NCI-H187 (cell line): Measurements from ENCODE around the gene SHC2.
"Not testable (repeated sequence)": the region's sequence is repeated elsewhere in the genome, so short reads cannot be mapped to it uniquely, and the experiment has no call there.

ENCODE experiments used
- DNase-seq, 2 experiments: peaks; one replicate each; lab custom pipeline; 2025; lab: John Stamatoyannopoulos, UW

SHC2 gene

DNA sequence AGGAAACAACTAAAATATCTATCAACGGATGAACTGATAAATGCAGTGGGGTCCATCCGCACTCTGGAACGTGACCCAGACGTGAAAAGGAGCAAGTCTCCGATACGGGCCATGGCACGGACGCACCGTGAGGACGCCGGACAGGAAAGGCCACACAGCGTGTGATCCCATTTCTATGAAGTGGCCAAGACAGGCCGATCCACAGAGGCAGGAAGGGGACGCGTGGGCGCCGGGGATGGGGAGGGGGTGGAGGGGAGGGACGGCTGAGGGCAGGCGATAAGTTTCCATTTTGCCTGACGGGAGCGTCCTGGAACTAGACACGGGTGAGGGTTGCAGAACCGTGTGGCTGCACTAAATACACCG, 13.8 kb downstream of the SHC2 start:
- DNase-seq, result no peak

DNA sequence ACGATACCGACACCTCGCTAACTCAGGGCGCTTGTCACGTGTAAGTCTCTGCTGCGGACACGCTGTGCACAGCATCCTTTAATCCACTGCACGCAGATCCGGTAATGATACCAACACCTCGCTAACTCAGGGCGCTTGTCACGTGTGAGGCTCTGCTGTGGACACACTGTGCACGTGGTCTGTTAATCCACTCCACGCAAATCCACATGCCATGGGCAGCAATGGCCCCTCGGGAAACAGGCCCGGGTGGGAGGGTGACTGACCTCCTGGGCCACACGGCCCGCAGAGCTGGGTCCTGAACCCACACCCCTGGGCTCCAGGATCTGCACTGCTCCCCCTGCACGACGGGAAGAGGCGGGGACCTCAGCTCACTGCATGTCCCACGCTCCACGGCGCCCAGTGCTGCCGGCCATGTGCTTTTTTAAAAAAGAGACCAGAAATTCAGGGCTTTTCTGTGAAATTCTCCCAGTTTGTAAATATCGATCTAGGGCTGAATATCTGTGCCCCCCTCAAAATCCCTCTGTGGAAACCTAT, 16.1 kb downstream of the SHC2 start:
- DNase-seq, result no peak

DNA sequence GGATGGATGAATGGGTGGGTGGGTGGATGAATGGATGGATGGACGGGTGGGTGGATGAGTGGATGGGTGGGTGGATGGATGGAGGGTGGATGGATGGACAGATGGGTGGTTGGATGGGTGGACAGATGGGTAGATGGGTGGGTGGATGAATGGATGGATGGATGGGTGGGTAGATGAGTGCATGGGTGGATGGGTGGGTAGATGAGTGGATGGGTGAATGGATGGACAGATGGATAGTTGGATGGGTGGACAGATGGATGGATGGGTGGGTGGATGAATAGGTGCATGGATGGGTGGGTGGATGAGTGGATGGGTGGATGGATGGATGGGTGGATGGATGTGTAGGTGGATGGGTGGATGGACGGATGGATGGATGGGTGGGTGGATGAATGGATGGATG, 17.8 kb downstream of the SHC2 start:
- DNase-seq, result no peak

DNA sequence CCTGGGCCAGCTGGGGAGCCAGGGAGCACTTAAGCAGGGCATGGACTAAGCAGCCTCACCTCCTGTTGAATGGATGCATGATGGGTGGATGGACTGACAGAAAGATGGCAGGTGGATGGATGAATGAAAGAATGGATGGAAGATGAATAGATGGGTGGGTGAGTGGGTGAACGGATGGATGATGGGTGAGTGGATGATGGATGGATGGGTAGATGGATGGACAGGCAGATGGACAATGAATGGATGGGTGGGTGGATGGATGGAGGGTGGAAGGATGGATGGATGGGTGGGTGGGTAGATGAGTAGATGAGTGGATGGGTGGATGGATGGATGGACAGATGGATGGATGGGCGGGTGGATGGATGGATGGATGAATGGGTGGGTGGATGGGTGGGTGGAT, 18.7 kb downstream of the SHC2 start:
- no peak for DNase-seq

DNA sequence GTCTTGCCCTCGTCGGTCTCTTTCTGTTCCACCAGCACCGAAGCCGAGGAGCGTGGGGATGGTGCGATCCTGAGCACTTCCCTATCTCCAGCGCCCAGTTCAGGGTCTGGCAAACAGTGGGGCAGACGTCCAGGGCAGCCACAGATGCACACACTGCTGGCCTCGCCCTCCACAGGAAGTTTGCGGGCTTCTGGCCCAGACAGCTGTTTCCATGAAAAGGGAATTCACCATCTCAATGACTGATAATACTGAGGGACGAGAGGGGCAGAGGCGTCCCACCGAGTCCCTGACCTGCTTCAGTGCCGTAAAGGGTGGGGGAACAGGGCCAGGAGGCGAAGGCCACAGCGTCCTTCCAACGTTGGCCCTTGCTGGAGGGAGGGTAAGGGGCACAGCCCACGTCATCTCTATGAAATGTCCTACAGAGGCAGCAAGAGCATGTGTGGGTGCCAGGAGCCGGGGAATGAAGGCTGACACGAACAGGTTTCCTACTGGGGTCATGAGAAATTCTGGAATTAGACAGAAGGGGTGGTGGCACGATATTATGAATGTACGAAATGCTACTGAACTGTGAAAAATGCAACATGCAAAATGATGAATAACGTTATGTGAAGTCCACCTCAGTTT, 19.5 kb downstream of the SHC2 start:
- no peak for DNase-seq

DNA sequence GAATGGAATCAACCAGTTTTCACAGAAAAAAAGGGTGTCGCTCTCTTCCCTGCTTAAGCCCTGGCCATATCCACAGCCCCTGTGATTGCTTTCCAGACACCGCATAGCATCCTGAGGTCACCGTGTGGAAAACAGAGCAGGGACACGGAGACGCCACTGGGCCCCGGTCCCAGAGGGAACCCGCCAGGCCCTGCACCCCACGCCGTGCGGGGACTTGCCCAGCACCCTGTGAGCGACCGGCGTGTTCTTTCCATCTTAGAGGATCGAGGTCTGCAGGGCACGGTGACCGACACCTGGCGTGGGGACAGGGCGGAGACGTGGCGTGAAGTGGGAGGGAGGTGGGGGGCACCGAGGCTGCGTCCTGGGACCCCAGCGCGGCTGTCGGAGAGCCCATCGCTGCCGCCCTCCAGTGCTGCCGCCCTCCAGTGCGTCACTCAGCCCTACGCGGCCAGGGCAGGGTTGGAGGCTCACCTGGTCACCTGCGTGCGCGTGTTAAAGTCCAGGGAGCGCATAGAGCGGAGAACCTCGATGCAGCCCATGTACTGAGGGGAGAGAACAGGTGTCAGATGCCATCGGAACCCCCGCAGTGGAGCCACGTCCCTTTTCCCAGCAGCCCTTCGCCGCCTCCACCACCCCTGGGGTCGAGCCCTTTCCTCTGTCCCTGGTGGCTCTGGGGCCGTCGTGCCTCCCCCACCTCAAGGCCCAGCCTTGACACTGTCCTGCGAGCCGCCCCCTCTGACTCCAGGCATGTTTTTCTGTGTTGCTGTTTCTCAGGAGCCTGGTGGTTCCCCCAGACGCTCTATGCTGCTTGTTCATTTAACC, 20.2 kb downstream of the SHC2 start:
- DNase-seq, result no peak

DNA sequence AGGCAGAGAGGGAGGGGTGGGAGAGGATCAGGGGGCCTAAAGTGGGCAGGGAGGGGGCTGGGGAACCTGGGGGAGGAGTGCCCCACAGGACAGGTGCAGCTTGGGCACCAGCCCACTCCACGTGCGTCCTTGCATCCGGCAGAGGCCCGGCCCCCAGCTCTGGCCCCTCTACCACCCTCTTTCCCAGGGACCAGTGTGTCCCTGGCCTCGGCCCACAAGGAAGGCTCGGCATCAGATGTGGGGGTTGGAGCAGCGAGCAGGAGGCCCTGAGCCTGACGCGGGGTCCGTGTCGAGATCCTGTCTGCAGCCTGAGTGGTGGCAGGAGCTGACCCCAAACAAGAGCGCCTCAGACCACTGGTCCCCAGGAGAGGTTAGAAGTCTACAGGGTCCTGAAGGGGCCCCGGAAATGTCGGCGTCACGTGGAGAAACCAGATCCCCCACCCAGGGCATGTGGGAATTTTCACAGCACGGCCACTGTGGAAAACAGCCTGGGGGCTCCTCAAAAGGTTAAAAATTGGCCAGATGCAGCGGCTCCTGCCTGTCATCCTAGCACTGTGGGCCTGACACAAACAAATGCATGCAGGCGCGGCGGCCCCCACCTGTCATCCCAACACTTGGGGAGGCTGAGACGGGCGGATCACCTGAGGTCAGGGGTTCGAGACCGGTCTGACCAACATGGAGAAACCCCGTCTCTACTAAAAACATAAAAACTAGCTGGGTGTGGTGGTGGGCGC, 21.5 kb downstream of the SHC2 start:
- no peak for DNase-seq

DNA sequence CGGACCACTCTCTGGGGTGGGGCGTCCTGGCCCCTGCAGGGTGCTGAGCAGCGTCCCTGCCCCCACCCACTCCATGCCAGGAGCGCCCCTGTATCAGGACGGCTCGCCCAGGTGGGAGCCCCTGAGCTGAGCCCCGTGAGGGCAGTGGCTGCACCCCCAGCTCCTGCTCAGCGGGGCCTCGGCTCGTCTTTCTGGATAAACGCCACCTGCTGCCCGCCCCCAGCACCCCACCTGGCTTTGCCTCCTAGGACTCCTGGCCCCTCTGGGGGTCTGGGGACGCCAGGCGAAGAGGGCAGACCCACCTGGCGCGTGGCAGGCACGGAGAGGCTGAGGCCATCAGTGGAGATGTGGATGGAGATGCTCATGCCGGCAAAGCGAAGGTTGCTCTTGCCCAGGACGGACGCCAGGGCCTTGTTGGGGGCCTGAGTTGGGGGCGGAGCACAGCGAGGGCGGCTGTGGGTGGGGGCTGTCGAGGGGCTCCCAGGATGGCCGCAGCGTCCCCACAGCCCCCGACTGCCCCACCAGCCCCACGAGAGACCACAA, 22.3 kb downstream of the SHC2 start:
- no peak for DNase-seq

DNA sequence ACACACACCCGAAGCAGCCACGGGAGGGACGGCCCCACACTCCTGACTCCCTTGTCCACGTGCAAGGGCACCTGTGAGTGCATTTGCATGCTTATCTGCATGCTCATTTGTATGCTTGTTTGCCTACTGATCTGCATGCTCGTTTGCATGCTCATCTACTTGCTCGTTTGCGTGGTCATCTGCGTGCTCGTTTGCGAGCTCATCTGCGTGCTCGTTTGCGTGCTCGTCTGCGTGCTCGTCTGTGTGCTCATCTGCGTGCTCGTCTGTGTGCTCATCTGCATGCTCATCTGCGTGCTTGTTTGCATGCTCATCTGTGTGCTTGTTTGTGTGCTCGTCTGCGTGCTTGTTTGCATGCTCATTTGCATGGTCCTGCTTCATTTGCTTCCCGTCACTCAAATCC, 23.8 kb downstream of the SHC2 start:
- DNase-seq, result no peak

DNA sequence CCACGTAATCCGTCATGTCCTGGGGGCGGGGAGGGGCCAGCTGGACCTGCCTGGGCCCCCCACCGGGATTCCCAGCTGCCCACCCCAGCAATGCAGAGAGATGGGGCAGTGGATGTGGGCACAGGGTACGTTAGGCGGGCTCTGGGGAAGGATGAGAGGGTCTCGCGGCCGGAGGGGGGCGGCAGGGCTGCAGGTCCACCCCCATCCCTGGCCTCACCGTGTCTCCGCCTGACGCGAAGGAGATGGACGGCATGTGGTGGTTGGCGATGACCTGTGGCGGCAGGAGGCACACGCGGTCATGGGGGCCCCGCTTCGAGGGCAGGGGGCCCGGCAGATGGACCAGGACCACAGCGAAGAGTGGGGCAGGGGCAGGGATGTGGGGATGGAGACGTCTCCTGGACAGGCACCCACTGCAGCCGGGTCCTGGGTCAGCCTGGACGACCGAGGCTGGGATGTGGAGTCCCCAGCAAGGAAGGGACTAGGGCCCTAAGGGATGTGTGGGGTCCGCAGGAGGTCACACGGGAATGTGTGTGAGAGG, 24.4 kb downstream of the SHC2 start:
- no peak for DNase-seq

DNA sequence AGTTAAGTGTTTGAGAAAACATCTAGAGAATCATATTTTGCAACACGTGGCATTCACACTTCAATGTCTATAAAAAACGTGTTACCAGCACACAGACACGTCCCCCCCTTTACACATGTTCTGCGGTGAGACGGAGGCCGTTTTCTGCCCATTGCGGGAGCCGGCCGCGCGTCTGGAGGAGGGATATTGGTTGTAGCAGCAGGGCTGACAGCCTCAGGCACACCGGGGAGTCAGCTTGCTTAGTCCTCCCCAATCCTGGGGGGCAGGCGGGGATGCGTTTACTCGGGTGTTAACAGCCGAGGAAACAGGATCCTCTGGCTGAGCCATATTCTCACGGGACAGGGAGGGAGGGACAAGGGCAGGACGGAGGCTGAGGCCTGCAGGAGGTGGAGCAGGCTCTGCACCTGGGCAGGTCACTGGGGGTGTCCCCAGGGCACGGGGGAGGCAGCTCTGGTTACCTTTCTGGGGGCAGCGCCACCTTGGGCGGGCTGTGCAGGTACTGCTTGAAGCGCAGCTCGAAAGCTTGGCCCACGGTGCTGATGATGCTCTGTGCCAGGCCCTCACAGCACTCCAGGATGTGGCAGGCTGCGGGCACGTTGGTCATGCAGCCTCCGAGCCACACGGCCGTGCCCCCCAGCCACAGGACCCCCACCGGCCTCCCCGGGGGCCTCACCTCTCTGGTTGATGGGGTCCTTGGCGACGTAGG, 25.0 kb downstream of the SHC2 start:
- no peak for DNase-seq

DNA sequence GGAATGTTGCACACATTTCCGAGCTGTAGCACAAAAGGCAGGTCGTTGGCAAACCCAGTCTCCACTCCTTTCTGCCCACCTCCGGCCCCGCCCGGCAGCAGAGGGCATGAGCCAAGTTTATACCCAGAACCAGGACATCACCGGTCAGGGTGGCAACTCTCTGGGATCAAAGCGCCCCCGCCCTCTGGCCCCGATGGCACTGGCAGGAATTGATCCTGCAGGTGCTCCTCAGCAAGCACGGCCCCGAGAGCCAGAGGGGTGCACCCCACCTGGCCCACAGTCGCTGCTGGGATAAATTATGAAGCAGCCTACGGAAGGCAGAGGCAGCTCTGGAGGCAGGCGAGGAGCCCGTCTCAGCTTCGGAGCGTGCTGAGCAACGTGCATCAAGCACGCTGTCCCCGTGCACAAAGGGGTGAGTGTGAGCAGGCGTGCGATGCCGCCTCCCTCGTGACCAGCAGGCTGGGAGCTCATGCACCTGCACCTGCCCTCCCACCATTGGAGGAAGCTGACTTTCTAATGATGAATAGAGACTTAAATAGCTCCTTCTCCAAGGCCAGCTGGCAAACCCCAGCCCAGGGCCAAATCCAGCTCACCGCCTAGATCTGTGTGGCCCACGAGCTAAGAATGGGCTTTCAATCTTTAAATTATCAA, 25.7 kb downstream of the SHC2 start:
- DNase-seq, result no peak

DNA sequence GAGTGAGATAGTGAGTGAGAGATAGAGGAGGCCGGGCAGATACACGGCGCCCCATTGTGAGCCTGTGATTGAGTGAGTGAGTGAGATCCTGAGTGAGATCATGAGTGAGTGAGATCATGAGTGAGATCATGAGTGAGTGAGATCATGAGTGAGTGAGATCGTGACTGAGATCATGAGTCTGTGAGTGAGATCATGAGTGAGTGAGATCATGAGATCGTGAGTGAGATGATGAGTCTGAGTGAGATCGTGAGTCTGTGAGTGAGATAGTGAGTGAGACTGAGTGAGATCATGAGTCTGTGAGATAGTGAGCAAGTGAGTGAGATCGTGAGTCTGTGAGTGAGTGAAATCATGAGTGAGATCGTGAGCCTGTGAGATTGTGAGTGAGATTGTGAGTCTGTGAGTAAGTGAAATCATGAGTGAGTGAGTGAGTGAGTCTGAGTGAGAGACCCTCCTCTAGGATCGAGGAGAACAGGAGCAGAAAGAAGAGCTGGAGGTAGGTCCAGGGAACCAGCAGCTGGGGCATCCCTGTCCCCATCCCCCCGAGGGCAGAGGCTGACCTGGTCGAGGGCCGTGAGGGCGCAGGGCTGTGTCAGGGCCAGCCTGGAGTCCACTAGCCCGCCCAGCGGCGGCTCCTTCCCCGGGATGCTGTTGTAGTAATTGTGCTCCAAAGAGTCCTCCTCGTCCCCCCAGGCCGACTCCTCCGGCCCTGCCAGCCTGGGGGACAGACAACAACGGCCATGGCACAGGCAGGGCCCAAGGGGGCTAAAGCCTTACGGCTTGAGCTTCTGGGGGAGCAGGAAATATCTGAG, 26.5 kb downstream of the SHC2 start:
- DNase-seq, result no peak

DNA sequence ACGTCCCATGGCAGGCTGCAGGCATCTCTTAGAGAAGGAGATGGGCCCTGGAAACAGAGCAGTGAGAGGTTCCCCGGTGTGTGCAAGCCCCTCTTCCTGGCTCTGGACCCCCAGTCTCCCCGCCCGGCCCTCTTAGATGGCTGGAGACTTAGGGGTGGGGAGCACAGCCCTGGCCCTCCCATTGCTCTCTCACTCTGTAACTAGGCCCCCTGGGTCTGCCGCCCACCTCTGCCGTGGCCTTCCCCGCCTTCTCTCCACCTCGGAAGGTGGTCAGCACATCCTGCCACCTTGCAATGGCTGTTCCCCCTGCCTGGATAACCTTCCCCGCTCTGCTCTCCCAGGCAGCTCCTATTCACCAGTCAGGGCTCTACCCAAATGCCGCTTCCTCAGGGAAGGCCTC, 30.1 kb downstream of the SHC2 start:
- DNase-seq, result no peak

DNA sequence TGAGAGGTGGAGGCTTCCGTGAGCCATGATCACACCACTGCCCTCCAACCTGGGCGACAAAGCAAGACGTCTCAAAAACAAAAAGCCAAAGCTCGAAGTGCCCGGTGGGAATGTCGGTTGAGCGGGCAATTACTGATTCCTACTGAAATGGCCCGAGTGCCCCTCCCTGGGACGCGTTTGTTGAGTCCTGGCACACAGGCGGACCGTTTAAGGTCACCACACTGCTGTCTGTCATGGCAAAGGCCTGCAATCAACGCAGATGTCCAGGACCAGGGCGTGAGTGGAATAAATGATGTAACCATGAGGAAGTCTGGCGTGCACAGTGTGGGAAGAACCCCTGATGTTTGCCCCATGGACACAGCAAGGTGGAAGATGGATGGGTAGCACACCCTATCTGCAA, 32.7 kb downstream of the SHC2 start:
- no peak for DNase-seq

DNA sequence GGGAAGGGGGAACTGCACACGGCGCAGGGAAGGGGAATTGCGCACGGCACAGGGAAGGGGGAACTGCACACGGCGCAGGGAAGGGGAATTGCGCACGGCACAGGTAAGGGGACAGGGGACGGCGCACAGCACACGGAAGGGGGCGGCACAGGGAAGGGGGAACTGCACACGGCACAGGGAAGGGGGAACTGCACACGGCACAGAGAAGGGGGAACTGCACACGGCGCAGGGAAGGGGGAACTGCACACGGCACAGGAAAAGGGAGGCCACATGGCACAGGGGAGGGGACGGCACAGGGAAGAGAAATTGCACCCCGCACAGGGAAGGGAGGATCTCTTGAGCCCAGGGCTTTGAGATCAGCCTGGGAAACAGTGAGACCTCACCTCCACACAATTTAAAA, 33.2 kb downstream of the SHC2 start:
- not testable (repeated sequence) for DNase-seq

DNA sequence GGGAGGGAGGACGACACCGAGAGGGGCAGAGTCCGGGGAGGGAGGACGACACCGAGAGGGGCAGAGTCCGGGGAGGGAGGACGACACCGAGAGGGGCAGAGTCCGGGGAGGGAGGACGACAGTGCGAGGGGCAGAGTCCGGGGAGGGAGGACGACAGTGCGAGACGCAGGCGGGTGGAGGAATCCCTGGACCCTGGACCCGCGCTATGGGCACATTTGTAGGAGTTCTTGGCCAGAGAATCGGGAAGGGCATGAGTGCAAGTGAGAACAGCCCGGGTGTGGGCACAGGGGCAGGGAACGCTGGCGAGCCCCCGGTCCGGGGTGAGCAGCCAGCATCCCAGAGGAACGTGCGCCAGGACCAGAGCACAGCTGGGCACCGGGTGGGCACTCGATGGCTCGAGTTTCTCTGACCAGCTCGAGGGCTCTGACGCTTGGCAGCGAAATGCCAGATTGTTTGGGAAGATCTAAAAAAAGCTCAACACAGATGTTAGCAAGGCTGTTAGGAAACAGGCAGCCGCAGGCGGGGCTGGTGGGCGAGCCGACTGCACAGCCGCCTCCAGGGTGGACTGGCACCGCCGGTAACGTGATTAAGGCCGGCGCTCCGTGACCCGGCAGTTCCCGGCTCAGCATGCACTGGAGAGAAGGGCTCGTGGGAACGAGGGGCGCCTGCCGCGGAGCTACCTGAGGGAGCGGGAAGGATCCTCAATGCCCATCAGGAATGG, 33.9 kb downstream of the SHC2 start:
- no peak for DNase-seq

DNA sequence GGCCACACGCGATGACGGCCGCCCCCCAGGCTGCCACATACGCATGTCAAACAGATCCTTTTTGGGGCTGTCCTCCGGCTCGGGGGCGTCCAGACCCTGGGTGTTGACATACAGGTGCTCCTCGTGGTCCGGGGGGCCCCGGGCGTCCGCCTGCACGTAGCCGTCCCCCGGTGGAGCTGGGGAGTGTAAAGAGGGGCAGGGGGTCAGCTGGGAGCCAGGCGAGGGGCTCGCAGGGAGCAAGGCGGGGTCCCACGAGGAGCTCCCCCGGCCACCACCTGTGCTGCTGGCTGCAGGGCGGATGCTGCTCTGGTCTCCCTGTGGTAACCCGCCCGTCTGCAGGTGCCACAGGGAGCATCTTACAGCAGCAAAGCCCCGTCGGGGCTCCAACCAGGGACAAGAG, 35.8 kb downstream of the SHC2 start:
- no peak for DNase-seq

DNA sequence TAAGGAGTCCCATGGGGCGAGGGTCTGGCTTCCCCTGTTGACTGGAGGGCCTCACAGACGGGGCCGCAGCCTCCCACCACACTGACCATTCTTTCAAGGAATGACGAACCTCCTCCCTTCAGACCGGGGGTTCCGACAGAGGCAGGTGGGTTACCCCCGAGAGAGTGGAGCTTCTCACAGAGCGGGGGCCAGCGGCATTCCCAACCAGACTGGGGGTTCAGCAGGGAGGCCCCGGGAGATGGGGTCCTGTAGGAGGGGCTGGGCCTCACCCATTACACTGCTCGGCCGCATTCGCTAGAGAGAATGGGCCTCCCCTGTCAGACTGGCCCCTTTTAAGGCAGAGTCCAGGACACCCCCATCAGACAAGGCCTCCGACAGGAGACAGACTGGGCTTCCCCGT, 36.3 kb downstream of the SHC2 start:
- no peak for DNase-seq
